Bronchial smooth muscle cell (primary cell): ENCODE measurements around the gene SWAP70. TPM values are rescaled to one million over a fixed set of nuclear protein-coding genes. Genes with fewer than 3 reads are reported as not detected.

Experiments used
- total RNA-seq: library from RNA; depleted of rRNA; stranded (reverse); fragments of >200 nt; gene quantifications from 2 replicates; pipeline ENCODE4 v1.2.1, GENCODE V29; 2014

SWAP70 gene
- total RNA-seq: 20.8 and 27.6 TPM in 2 replicates

GRCh38 chr11:9663699-9664275, at the start of gene SWAP70:
SWAP70 (plus strand) TSS chr11:9664077; CDS start chr11:9664180, 103 bp downstream.

Other genes with a start within 250 kb of the SWAP70 start
- 26.2 and 36.0 TPM in 2 replicates for gene ZNF143, start 203.1 kb upstream of the SWAP70 start, total RNA-seq
- gene WEE1, start 90.4 kb upstream of the SWAP70 start, total RNA-seq: 11.6 and 12.1 TPM in 2 replicates